Ishikawa (cell line): ENCODE measurements around the gene CKLF.
A peak's percentile ranks its signal among the peaks of the same experiment; 100 is the strongest.

ENCODE experiments used
- CEBPB ChIP-seq: IDR thresholded peaks from 2 replicates; pipeline ENCODE4 v1.6.1; 2012
- CREB1 ChIP-seq: IDR thresholded peaks from 2 replicates; pipeline ENCODE4 v1.6.1; 2012; ENCODE audit warnings: low read depth
- EGR1 ChIP-seq: IDR thresholded peaks from 2 replicates; pipeline ENCODE4 v1.6.1; 2012
- EP300 ChIP-seq: IDR thresholded peaks from 2 replicates; pipeline ENCODE4 v1.6.1; 2012; ENCODE audit warnings: borderline replicate concordance
- FOXM1 ChIP-seq: IDR thresholded peaks from 2 replicates; pipeline ENCODE4 v1.6.1; 2012; ENCODE audit warnings: low read depth, borderline replicate concordance
- MAX ChIP-seq: IDR thresholded peaks from 2 replicates; pipeline ENCODE4 v1.6.1; 2012
- NFIC ChIP-seq: IDR thresholded peaks from 2 replicates; pipeline ENCODE4 v1.6.1; 2012
- RAD21 ChIP-seq: IDR thresholded peaks from 2 replicates; pipeline ENCODE4 v1.6.1; 2012; ENCODE audit warnings: low read depth
- REST ChIP-seq: IDR thresholded peaks from 2 replicates; pipeline ENCODE4 v1.6.1; 2012; ENCODE audit warnings: low read depth, mild to moderate bottlenecking
- TAF1 ChIP-seq: IDR thresholded peaks from 2 replicates; pipeline ENCODE4 v1.6.1; 2012; ENCODE audit warnings: low read depth, mild to moderate bottlenecking
- TCF12 ChIP-seq: IDR thresholded peaks from 2 replicates; pipeline ENCODE4 v1.6.1; 2012; ENCODE audit warnings: low read depth
- TEAD4 ChIP-seq: IDR thresholded peaks from 2 replicates; pipeline ENCODE4 v1.6.1; 2012
- USF1 ChIP-seq: IDR thresholded peaks from 2 replicates; pipeline ENCODE4 v1.6.1; 2012
- YY1 ChIP-seq: IDR thresholded peaks from 2 replicates; pipeline ENCODE4 v1.6.1; 2012; ENCODE audit warnings: low read depth
- ZBTB7A ChIP-seq: IDR thresholded peaks from 2 replicates; pipeline ENCODE4 v1.6.1; 2012; ENCODE audit warnings: low read depth

Gene CKLF

GRCh38 chr16:66552286-66553177 lies at the start of gene CKLF:
Gene CKLF, plus strand, starts transcription at chr16:66552576. Its CDS starts 140 bp downstream, at chr16:66552716.
- no peak for TF ChIP-seq CREB1
- peak; percentile 100 for TF ChIP-seq MAX
- TF ChIP-seq NFIC = no peak
- 0 out of 2 replicates have a peak, but pooled peaks have one; percentile 41 for TF ChIP-seq ZBTB7A
- TF ChIP-seq TAF1 = peak; percentile 74
- no peak for TF ChIP-seq REST
- no peak for TF ChIP-seq FOXM1
- TF ChIP-seq RAD21 = no peak
- TF ChIP-seq CEBPB = no peak
- TF ChIP-seq USF1 = no peak
- peak; percentile 73; the same call in 1 of the 2 replicates for TF ChIP-seq YY1
- TF ChIP-seq TEAD4 = no peak
- no peak for TF ChIP-seq EP300
- no peak for TF ChIP-seq EGR1
- TF ChIP-seq TCF12 = peak; percentile 65

- TF ChIP-seq RAD21 = no peak
- no peak for TF ChIP-seq TCF12
- no peak for TF ChIP-seq FOXM1
- no peak for TF ChIP-seq MAX
- no peak for TF ChIP-seq YY1
- TF ChIP-seq NFIC = no peak
- TF ChIP-seq EP300 = no peak
- TF ChIP-seq TEAD4 = no peak
- TF ChIP-seq USF1 = no peak
- TF ChIP-seq CREB1 = no peak
- no peak for TF ChIP-seq EGR1
Measured at GRCh38 chr16:66503030-66503429, 49.3 kb upstream of the CKLF start.

GRCh38 chr16:66503612-66504011 lies 48.8 kb upstream of the CKLF start:
- TF ChIP-seq TCF12 (no peak), EGR1 (no peak), YY1 (no peak), CREB1 (no peak), RAD21 (no peak), MAX (no peak), NFIC (no peak), USF1 (no peak), CEBPB (no peak)

- TF ChIP-seq TCF12 (no peak), NFIC (no peak), MAX (no peak), EGR1 (no peak), REST (no peak), YY1 (no peak), CREB1 (no peak), TAF1 (no peak), USF1 (no peak), TEAD4 (no peak), FOXM1 (no peak), CEBPB (no peak), RAD21 (no peak), EP300 (no peak), ZBTB7A (no peak)
Measured at GRCh38 chr16:66507731-66508239, 44.6 kb upstream of the CKLF start.
